HEK293T (cell line): ENCODE measurements around the gene RNGTT.

Source experiments
- CTCF ChIA-PET: fragments of 350-600 bp; formaldehyde crosslinking; extraction: SDS; loops from one replicate; lab custom pipeline; 2021; ENCODE audit warnings: antibody characterized with exemption, inconsistent platforms; lab: Yijun Ruan, JAX
- POLR2A ChIA-PET: fragments of 350-600 bp; formaldehyde crosslinking; extraction: SDS; loops from one replicate; lab custom pipeline; 2020; ENCODE audit warnings: antibody characterized with exemption, inconsistent platforms; lab: Yijun Ruan, JAX
- DNase-seq: peaks from one replicate; pipeline ENCODE4 v3.0.0; 2012; ENCODE audit warnings: mixed read lengths; ENCODE audit errors: extremely low spot score
- ARNT ChIP-seq: fragments of 450-650 bp; IDR thresholded peaks from 2 replicates; pipeline ENCODE4 v1.6.1; 2017; ENCODE audit warnings: mild to moderate bottlenecking
- BHLHE40 ChIP-seq: fragments of 450-650 bp; IDR thresholded peaks from 2 replicates; pipeline ENCODE4 v1.6.1; 2016; ENCODE audit warnings: mild to moderate bottlenecking, moderate library complexity, borderline replicate concordance
- CTBP1 ChIP-seq: fragments of 450-650 bp; IDR thresholded peaks from 2 replicates; pipeline ENCODE4 v1.6.1; 2016; ENCODE audit warnings: borderline replicate concordance
- ELF4 ChIP-seq: fragments of 450-650 bp; IDR thresholded peaks from 2 replicates; pipeline ENCODE4 v1.6.1; 2017; ENCODE audit warnings: antibody characterized with exemption
- FOXA1 ChIP-seq: fragments of 450-650 bp; IDR thresholded peaks from 2 replicates; pipeline ENCODE4 v1.6.1; 2016; ENCODE audit warnings: mild to moderate bottlenecking
- FOXK2 ChIP-seq: fragments of 450-650 bp; IDR thresholded peaks from 2 replicates; pipeline ENCODE4 v1.6.1; 2016; ENCODE audit warnings: mild to moderate bottlenecking
- FOXM1 ChIP-seq: fragments of 450-650 bp; IDR thresholded peaks from 2 replicates; pipeline ENCODE4 v1.6.1; 2017; ENCODE audit warnings: mild to moderate bottlenecking, borderline replicate concordance
- HDGF ChIP-seq: fragments of 450-650 bp; IDR thresholded peaks from 2 replicates; pipeline ENCODE4 v1.6.1; 2017; ENCODE audit warnings: antibody characterized with exemption, borderline replicate concordance
- L3MBTL2 ChIP-seq: fragments of 450-650 bp; conservative IDR thresholded peaks from 2 replicates; pipeline ENCODE4 v1.6.1; 2016; ENCODE audit warnings: mild to moderate bottlenecking
- LEF1 ChIP-seq: fragments of 450-650 bp; IDR thresholded peaks from 2 replicates; pipeline ENCODE4 v1.6.1; 2017; ENCODE audit warnings: mild to moderate bottlenecking, borderline replicate concordance
- NFRKB ChIP-seq: fragments of 450-650 bp; IDR thresholded peaks from 2 replicates; pipeline ENCODE4 v1.6.1; 2016; ENCODE audit warnings: mild to moderate bottlenecking, moderate library complexity
- PKNOX1 ChIP-seq: fragments of 450-650 bp; IDR thresholded peaks from 2 replicates; pipeline ENCODE4 v1.6.1; 2016
- SP1 ChIP-seq: fragments of 450-650 bp; IDR thresholded peaks from 2 replicates; pipeline ENCODE4 v1.6.1; 2017
- SUZ12 ChIP-seq: fragments of 450-650 bp; IDR thresholded peaks from 2 replicates; pipeline ENCODE4 v1.6.1; 2016; ENCODE audit warnings: mild to moderate bottlenecking
- TARDBP ChIP-seq: fragments of 450-650 bp; IDR thresholded peaks from 2 replicates; pipeline ENCODE4 v1.6.1; 2016
- ZNF384 ChIP-seq: fragments of 450-650 bp; IDR thresholded peaks from 2 replicates; pipeline ENCODE4 v1.6.1; 2016

The RNGTT gene

GRCh38 chr6:88916615-88917208, 46.7 kb downstream of the RNGTT start:
- CTCF ChIA-PET = interaction anchor here (0.7 kb wide), 1 partner anchor 10 kb away, joined by 3 read pairs; no protein-coding TSS in a partner anchor
- POLR2A ChIA-PET = no interaction called here
- TF ChIP-seq NFRKB = no peak
- TF ChIP-seq TARDBP = no peak
- DNase-seq = no peak

- ChIA-PET POLR2A (no interaction called here), CTCF (no interaction called here)
- TF ChIP-seq LEF1 (no peak), CTBP1 (no peak), SUZ12 (no peak), L3MBTL2 (no peak), SP1 (no peak), ZNF384 (no peak), FOXM1 (no peak), FOXK2 (no peak), TARDBP (no peak), ARNT (no peak), ELF4 (no peak), BHLHE40 (no peak), PKNOX1 (no peak), NFRKB (no peak), HDGF (no peak), FOXA1 (no peak)
- no peak for DNase-seq
These were observed 48.4 kb downstream of the RNGTT start for GRCh38 chr6:88914895-88915598.

GRCh38 chr6:88914180-88914579, 49.2 kb downstream of the RNGTT start:
- POLR2A ChIA-PET = no interaction called here
- no peak for DNase-seq
- no peak for TF ChIP-seq L3MBTL2
- no peak for TF ChIP-seq ARNT
- TF ChIP-seq FOXK2 = no peak
- no peak for TF ChIP-seq FOXA1
- TF ChIP-seq NFRKB = no peak
- no peak for TF ChIP-seq CTBP1
- TF ChIP-seq SUZ12 = no peak
- no peak for TF ChIP-seq FOXM1
- TF ChIP-seq HDGF = no peak
- no peak for TF ChIP-seq TARDBP
- no peak for TF ChIP-seq SP1
- TF ChIP-seq ELF4 = no peak
- TF ChIP-seq PKNOX1 = no peak
- CTCF ChIA-PET = interaction anchor here (1.0 kb wide), 1 partner anchor 14 kb away, joined by 3 read pairs; no protein-coding TSS in a partner anchor

DNA sequence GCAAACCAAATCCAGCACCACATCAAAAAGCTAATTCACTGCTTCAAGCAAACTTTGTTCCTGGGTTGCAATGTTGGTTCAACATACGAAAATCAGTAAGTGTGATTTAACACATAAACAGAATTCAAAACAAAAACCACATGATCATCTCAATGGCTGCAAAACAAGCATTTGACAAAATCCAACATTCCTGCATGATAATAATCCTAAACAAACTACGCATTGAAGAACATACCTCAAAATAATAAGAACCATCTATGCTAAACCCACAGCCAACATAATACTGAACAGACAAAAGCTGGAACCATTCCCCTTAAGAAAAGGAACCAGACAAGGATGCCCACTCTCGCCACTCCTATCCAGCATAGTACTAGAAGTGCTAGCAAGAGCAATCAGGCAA, 49.9 kb downstream of the RNGTT start:
- CTCF ChIA-PET = interaction anchor here (0.6 to 1.0 kb wide), 3 partner anchors 14 to 929 kb away, joined by 3 read pairs; no protein-coding TSS in a partner anchor

DNA sequence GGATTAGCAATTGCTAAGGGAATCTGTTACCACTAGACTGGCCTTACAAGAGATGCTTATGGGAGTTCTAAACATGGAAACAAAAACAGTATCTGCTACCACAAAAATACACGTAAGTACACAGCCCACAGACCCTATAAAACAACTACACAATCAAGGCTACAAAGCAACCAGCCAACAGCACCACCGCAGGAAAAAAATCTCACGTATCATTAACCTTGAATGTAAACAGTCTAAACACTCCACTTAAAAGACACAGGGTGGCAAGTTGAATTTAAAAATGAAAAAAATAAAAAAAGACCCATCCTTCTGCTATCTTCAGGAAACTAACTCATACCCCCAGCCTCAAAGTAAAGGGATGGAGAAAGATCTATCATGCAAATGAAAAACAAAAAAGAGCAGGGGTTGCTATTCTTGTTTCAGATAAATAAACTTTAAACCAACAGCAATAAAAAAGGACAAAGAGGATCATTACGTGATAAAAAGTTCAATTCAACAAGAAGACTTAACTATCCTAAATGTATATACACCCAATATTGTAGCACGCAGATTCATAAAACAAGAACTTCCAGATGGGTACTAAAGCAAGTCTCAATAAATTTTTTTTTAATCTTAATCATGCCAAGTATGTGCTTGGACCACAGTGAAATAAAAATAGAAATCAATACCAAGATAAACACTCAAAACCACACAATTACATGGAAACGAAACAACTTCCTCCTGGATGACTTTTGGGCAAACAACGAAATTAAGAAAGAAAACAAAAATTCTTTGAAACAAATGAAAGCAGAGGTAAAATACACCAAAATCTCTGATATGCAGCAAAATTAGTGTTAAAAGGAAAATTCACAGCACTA, 52.3 kb downstream of the RNGTT start:
- CTCF ChIA-PET = no interaction called here
- no peak for DNase-seq

More for the DNA sequence above, 49.9 kb downstream of the RNGTT start:
- DNase-seq = no peak
- no peak for TF ChIP-seq LEF1
- no peak for TF ChIP-seq FOXA1
- TF ChIP-seq CTBP1 = no peak
- TF ChIP-seq TARDBP = no peak
- TF ChIP-seq HDGF = no peak
- TF ChIP-seq FOXK2 = no peak
- no peak for TF ChIP-seq SUZ12
- no peak for TF ChIP-seq SP1
- no peak for TF ChIP-seq ZNF384
- TF ChIP-seq PKNOX1 = no peak
- no peak for TF ChIP-seq ELF4
- TF ChIP-seq FOXM1 = no peak
- TF ChIP-seq ARNT = no peak
- TF ChIP-seq L3MBTL2 = no peak
- no peak for TF ChIP-seq BHLHE40
- POLR2A ChIA-PET = no interaction called here

More for the DNA sequence above, 52.3 kb downstream of the RNGTT start:
- POLR2A ChIA-PET = no interaction called here
- TF ChIP-seq ZNF384 (peak; percentile 73), HDGF (no peak)
